Measurements from ENCODE around the gene SIX4. TPM values are rescaled to one million over a fixed set of nuclear protein-coding genes. Genes with fewer than 3 reads are reported as not detected.

The SIX4 gene
- total and polyA plus RNA-seq, 4 donors, result 1.0 to 7.1 (median 3.2) TPM

DNA sequence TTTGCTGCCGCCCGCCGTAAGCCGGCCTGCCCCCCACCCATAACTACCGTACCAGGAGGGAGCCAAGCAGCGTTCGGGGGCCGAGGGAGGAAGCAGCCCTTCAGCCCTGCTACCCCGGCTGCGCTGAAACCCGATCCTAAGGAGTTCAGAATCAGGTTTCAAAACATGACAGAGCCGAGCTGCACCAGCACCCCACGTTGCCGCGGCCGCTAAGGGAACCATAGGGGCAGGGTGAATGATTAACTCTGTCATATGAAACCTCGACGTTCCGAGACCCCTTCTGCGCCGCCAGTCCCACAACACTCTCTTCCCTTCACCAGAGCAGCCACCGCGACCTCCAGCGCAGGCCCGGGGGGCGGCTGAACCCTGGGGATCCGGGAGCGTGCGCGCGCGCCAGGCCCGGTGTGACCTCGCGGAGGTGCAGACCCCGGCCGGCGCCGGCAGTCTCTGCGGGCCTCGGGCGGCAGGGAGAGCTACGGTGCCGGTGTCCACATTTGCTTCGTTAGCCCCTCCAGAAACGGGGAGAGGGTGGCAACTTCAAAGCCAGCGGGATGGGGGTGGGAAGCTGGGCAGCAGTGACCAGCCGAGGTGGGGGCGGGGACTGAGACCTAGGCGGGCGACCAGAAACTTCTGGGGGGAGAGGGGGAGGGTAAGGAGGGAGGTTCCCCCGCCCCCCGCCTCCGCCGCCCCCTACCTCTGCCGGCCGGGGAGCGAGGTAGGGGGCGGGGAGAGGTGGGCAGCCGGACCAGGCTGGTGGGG lies 1.6 kb downstream of the SIX4 start:
- Histone ChIP-seq H3K9ac (ENCODE audit: insufficient read depth in 1 of 2, low read length in 2 of 2) (peak overlapping the region in 1 of 2 donors; percentile 23), H3K27me3 (ENCODE audit: control insufficient read depth in 3 of 3, insufficient read depth in 3 of 3, low read length in 2 of 3) (peaks cover 0 to 35% (median 25%) of the 10 kb centered on the region in 3 donors), H3K4me3 (peak overlapping the region; percentile 62), H3K36me3 (ENCODE audit: control insufficient read depth in 4 of 4, insufficient read depth in 4 of 4, low read length in 4 of 4) (no peaks in the 10 kb centered on the region), H3K9me3 (ENCODE audit: control insufficient read depth in 4 of 4, insufficient read depth in 3 of 4, low read length in 3 of 4) (peaks cover 0 to 2% (median 0%) of the 10 kb centered on the region in 4 donors), H3K27ac (ENCODE audit: low read depth in 1 of 2, low read length in 1 of 2) (no peak overlapping the region), H3K4me1 (ENCODE audit: control insufficient read depth in 5 of 5, insufficient read depth in 5 of 5, low read length in 5 of 5) (peaks cover 0 to 10% (median 0%) of the 10 kb centered on the region in 5 donors)
- peak; percentile 38 for ATAC-seq (ENCODE audit: insufficient read depth, low FRiP score)
- 1% methylated on average over 43 to 60 of the region's 60 CpGs for WGBS, 2 donors
- DNase-seq, result peak; percentile 62 to 77 (median 68)
- TF ChIP-seq, protein P1, sequence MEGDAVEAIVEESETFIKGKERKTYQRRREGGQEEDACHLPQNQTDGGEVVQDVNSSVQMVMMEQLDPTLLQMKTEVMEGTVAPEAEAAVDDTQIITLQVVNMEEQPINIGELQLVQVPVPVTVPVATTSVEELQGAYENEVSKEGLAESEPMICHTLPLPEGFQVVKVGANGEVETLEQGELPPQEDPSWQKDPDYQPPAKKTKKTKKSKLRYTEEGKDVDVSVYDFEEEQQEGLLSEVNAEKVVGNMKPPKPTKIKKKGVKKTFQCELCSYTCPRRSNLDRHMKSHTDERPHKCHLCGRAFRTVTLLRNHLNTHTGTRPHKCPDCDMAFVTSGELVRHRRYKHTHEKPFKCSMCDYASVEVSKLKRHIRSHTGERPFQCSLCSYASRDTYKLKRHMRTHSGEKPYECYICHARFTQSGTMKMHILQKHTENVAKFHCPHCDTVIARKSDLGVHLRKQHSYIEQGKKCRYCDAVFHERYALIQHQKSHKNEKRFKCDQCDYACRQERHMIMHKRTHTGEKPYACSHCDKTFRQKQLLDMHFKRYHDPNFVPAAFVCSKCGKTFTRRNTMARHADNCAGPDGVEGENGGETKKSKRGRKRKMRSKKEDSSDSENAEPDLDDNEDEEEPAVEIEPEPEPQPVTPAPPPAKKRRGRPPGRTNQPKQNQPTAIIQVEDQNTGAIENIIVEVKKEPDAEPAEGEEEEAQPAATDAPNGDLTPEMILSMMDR (IDR thresholded peaks at IDR 0.05; ENCODE audit: control extremely low read depth, extremely low read depth), result no peak

DNA sequence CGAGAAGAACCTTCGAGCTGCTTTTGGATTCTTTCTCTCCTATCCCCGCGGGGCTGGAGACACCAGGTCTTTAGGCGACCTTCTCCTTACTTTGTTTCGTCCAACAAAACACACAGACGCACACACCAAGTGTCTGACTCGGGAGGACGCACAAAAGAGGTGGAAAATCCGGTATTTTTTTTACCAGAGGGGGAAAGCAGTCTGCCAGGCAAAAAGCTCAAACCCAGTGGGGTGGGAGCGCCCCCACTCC lies 2.1 kb downstream of the SIX4 start:
- no peak for ATAC-seq (ENCODE audit: insufficient read depth, low FRiP score)
- WGBS, 2 donors, result 2 to 3% methylated on average over 11 of the region's 11 CpGs
- DNase-seq, result peak in 1 of 3 donors; percentile 44
- Histone ChIP-seq H3K4me1 (ENCODE audit: control insufficient read depth in 5 of 5, insufficient read depth in 5 of 5, low read length in 5 of 5) (peaks cover 0 to 10% (median 0%) of the 10 kb centered on the region in 5 donors), H3K27me3 (ENCODE audit: control insufficient read depth in 3 of 3, insufficient read depth in 3 of 3, low read length in 2 of 3) (peaks cover 0 to 35% (median 22%) of the 10 kb centered on the region in 3 donors), H3K36me3 (ENCODE audit: control insufficient read depth in 4 of 4, insufficient read depth in 4 of 4, low read length in 4 of 4) (no peaks in the 10 kb centered on the region), H3K9me3 (ENCODE audit: control insufficient read depth in 4 of 4, insufficient read depth in 3 of 4, low read length in 3 of 4) (peaks cover 0 to 2% (median 0%) of the 10 kb centered on the region in 4 donors), H3K9ac (ENCODE audit: insufficient read depth in 1 of 2, low read length in 2 of 2) (peak overlapping the region in 1 of 2 donors; percentile 23), H3K4me3 (peak overlapping the region; percentile 62), H3K27ac (ENCODE audit: low read depth in 1 of 2, low read length in 1 of 2) (no peak overlapping the region)
- TF ChIP-seq, protein P1 (IDR thresholded peaks at IDR 0.05; ENCODE audit: control extremely low read depth, extremely low read depth), result no peak

DNA sequence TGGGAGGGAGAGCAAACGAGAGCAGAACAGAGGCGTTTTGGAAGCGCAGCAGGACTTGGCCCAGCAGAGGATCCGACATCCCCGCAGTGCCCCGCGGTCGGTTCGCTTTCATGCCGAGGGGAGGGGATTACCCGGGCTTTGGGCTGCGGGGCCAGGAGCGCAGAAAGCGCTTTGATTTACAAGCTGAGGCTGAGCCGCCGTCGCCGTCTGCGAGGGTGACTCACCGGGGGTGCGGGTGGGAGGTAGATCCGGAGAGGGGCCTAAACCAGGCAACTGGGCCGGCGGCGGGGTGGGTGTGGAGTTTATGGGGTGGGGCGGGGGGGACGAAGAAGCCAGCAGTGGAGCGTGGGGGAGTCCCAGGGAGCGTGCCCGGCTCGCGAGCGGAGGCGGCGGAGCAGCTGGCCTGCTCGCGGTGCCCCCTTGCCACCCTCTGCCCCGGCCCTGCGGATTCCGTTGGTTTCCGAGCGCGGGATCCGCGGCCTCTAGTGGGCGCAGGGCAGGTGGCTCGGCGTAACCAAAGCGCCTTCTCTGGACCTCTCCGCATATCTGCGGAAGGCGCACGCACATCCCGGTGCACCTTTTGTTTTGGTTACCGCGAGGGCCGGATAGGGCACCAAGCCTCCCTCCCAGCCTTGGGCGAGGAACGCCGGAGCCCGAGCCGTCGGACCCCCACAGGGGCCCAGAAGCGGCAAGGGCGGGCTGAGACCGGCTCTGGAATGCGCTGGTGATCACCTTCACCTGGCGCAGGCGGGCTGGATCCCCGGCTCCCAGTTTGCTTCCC lies 2.6 kb downstream of the SIX4 start:
- 3 to 4% methylated on average over 63 to 70 of the region's 70 CpGs for WGBS, 2 donors
- no peaks in the 10 kb centered on the region for H3K36me3 ChIP-seq (ENCODE audit: control insufficient read depth in 4 of 4, insufficient read depth in 4 of 4, low read length in 4 of 4)
- TF ChIP-seq, protein P1 (IDR thresholded peaks at IDR 0.05; ENCODE audit: control extremely low read depth, extremely low read depth), result no peak
- DNase-seq (peak; percentile 15 to 39 (median 36)), ATAC-seq (ENCODE audit: insufficient read depth, low FRiP score) (peak; percentile 27)
- H3K27me3 ChIP-seq (ENCODE audit: control insufficient read depth in 3 of 3, insufficient read depth in 3 of 3, low read length in 2 of 3), result peaks cover 0 to 35% (median 19%) of the 10 kb centered on the region in 3 donors
- H3K27ac ChIP-seq (ENCODE audit: low read depth in 1 of 2, low read length in 1 of 2), result no peak overlapping the region
- peaks cover 0 to 10% (median 0%) of the 10 kb centered on the region in 5 donors for H3K4me1 ChIP-seq (ENCODE audit: control insufficient read depth in 5 of 5, insufficient read depth in 5 of 5, low read length in 5 of 5)
- H3K9me3 ChIP-seq (ENCODE audit: control insufficient read depth in 4 of 4, insufficient read depth in 3 of 4, low read length in 3 of 4), result peaks cover 0 to 2% (median 0%) of the 10 kb centered on the region in 4 donors
- H3K9ac ChIP-seq (ENCODE audit: insufficient read depth in 1 of 2, low read length in 2 of 2), result peak overlapping the region in 1 of 2 donors; percentile 23
- H3K4me3 ChIP-seq, result no peak overlapping the region
